Smooth muscle cell (in vitro differentiated cells): ENCODE results near the gene TRIM69. TPM values are rescaled to one million over a fixed set of nuclear protein-coding genes. Genes with fewer than 3 reads are reported as not detected.
"Not testable (repeated sequence)": the region's sequence is repeated elsewhere in the genome, so short reads cannot be mapped to it uniquely, and the experiment has no call there.

Source experiments
- DNase-seq: peaks from one replicate; lab custom pipeline; 2025; ENCODE audit not compliant: unreplicated experiment; lab: John Stamatoyannopoulos, UW
- H2AFZ ChIP-seq: fragments of 200-600 bp; sonication (generic); 2 replicates; pipeline ENCODE4 v1.6.0; 2016; ENCODE audit warnings: antibody characterized with exemption, low read depth, mild to moderate bottlenecking
- H3F3A ChIP-seq: fragments of 200-600 bp; sonication (generic); 2 replicates; pipeline ENCODE4 v1.6.0; 2017; ENCODE audit warnings: antibody characterized with exemption, low read depth
- H3K27ac ChIP-seq: fragments of 200-600 bp; sonication (generic); 2 replicates; pipeline ENCODE4 v1.5.1; 2016; ENCODE audit warnings: low read depth, mild to moderate bottlenecking
- H3K27me3 ChIP-seq: fragments of 200-600 bp; sonication (generic); 2 replicates; pipeline ENCODE4 v1.6.1; 2016; ENCODE audit warnings: low read depth, mild to moderate bottlenecking
- H3K36me3 ChIP-seq: fragments of 200-600 bp; sonication (generic); 2 replicates; pipeline ENCODE4 v1.5.1; 2016; ENCODE audit warnings: low read depth
- H3K4me1 ChIP-seq: fragments of 200-600 bp; sonication (generic); 2 replicates; pipeline ENCODE4 v1.5.1; 2016; ENCODE audit warnings: low read depth
- H3K4me2 ChIP-seq: fragments of 200-600 bp; sonication (generic); 2 replicates; pipeline ENCODE4 v1.6.0; 2016; ENCODE audit warnings: mild to moderate bottlenecking
- H3K4me3 ChIP-seq: fragments of 200-600 bp; sonication (generic); 2 replicates; pipeline ENCODE4 v1.5.1; 2016; ENCODE audit warnings: mild to moderate bottlenecking
- H3K79me2 ChIP-seq: fragments of 200-600 bp; sonication (generic); 2 replicates; pipeline ENCODE4 v1.6.0; 2016; ENCODE audit warnings: low read depth, mild to moderate bottlenecking
- H3K9ac ChIP-seq: fragments of 200-600 bp; sonication (generic); 2 replicates; pipeline ENCODE4 v1.6.0; 2016; ENCODE audit warnings: low read depth
- H3K9me3 ChIP-seq: fragments of 200-600 bp; sonication (generic); replicated peaks from 2 replicates; pipeline ENCODE4 v1.5.1; 2016; ENCODE audit warnings: low read depth
- H4K20me1 ChIP-seq: fragments of 200-600 bp; sonication (generic); 2 replicates; pipeline ENCODE4 v1.6.0; 2016; ENCODE audit warnings: low read depth
- CTCF ChIP-seq: fragments of 200-600 bp; sonication (generic); IDR thresholded peaks from 2 replicates; pipeline ENCODE4 v1.5.1; 2017; ENCODE audit warnings: borderline replicate concordance, mild to moderate bottlenecking, antibody characterized with exemption; ENCODE audit not compliant: insufficient read depth, poor library complexity, severe bottlenecking
- WGBS: methylation state at CpG from one replicate; pipeline ENCODE4 v1.1.7; 2016; ENCODE audit warnings: low lambda C conversion rate; 5-methylcytosine and 5-hydroxymethylcytosine counted together
- polyA plus RNA-seq: library from polyadenylated mRNA; unstranded; fragments of >200 nt; fragmentation: Nextera tagmentation; extraction: Ambion mirVana; gene quantifications from 2 replicates; pipeline ENCODE4 v1.2.1, GENCODE V29; 2016
- total RNA-seq: library from RNA; depleted of rRNA; stranded (reverse); fragments of >200 nt; gene quantifications from 2 replicates; pipeline ENCODE4 v1.2.3, GENCODE V29; 2014

Gene TRIM69
- total and polyA plus RNA-seq, 2 experiments from 2014 or later = 4.2 to 4.8 TPM

GRCh38 chr15:44718927-44719292 lies 17.4 kb upstream of the TRIM69 start:
- no peaks in the 10 kb centered on the region for H3K9me3 ChIP-seq
- TF ChIP-seq CTCF = no peak
- H3K27me3 ChIP-seq = no peaks in the 10 kb centered on the region
- no peak overlapping the region for H3K4me3 ChIP-seq
- H2AFZ ChIP-seq = no peak overlapping the region
- H3K4me2 ChIP-seq = no peak overlapping the region
- no peaks in the 10 kb centered on the region for H3F3A ChIP-seq
- peaks cover 11% of the 10 kb centered on the region for H3K79me2 ChIP-seq
- no peak for DNase-seq
- 98% methylated on average over 8 of the region's 8 CpGs for WGBS
- no peak overlapping the region for H3K27ac ChIP-seq
- H4K20me1 ChIP-seq = peaks cover 27% of the 10 kb centered on the region
- no peaks in the 10 kb centered on the region for H3K4me1 ChIP-seq
- H3K36me3 ChIP-seq = peaks cover 16% of the 10 kb centered on the region
- H3K9ac ChIP-seq = no peak overlapping the region

- Histone ChIP-seq H3K27me3 (no peaks in the 10 kb centered on the region), H3K9me3 (no peaks in the 10 kb centered on the region), H2AFZ (no peak overlapping the region), H4K20me1 (peaks cover 21% of the 10 kb centered on the region), H3K4me2 (no peak overlapping the region), H3K4me3 (no peak overlapping the region), H3F3A (no peaks in the 10 kb centered on the region), H3K79me2 (peaks cover 6% of the 10 kb centered on the region), H3K36me3 (peaks cover 16% of the 10 kb centered on the region), H3K4me1 (no peaks in the 10 kb centered on the region), H3K27ac (no peak overlapping the region), H3K9ac (no peak overlapping the region)
- DNase-seq = no peak
- no peak for TF ChIP-seq CTCF
- WGBS = 95% methylated on average over 4 of the region's 4 CpGs
Measured at GRCh38 chr15:44719293-44719999, 16.9 kb upstream of the TRIM69 start.

- not testable (repeated sequence) for H3K9ac ChIP-seq, H3K27me3 ChIP-seq, H3K27ac ChIP-seq, DNase-seq, H3K9me3 ChIP-seq, H3K4me2 ChIP-seq, H3K4me1 ChIP-seq, H3F3A ChIP-seq, H3K79me2 ChIP-seq, H3K4me3 ChIP-seq, H2AFZ ChIP-seq
- 95% methylated on average over 8 of the region's 8 CpGs for WGBS
- Histone ChIP-seq H3K36me3 (peaks cover 16% of the 10 kb centered on the region), H4K20me1 (peaks cover 16% of the 10 kb centered on the region)
Measured at GRCh38 chr15:44720000-44720435, 16.3 kb upstream of the TRIM69 start.

GRCh38 chr15:44720460-44721176 lies 15.7 kb upstream of the TRIM69 start:
- Histone ChIP-seq H3K9ac (no peak overlapping the region), H4K20me1 (peaks cover 10% of the 10 kb centered on the region), H3K79me2 (no peaks in the 10 kb centered on the region), H3K4me3 (no peak overlapping the region), H2AFZ (no peak overlapping the region), H3K36me3 (peaks cover 16% of the 10 kb centered on the region), H3F3A (no peaks in the 10 kb centered on the region), H3K9me3 (no peaks in the 10 kb centered on the region), H3K27me3 (no peaks in the 10 kb centered on the region), H3K4me1 (no peaks in the 10 kb centered on the region), H3K27ac (no peak overlapping the region), H3K4me2 (no peak overlapping the region)
- no peak for TF ChIP-seq CTCF
- no peak for DNase-seq
- 94% methylated on average over 4 of the region's 4 CpGs for WGBS
